Activated effector memory CD4-positive, alpha-beta T cell treated with anti-CD3 and anti-CD28 coated beads, Interleukin-2, amount 50 U/mL, for 16 hours (primary cell): Measurements from ENCODE around the gene EXOSC10.
A peak's percentile ranks its signal among the peaks of the same experiment; 100 is the strongest.

Experiments used
- DNase-seq: peaks from one replicate; pipeline ENCODE4 v3.0.0-alpha.2; 2020

EXOSC10 gene

GRCh38 chr1:11099310-11100148 lies at the start of gene EXOSC10:
Gene EXOSC10 (minus strand): TSS chr1:11099869. CDS start chr1:11099831, 38 bp downstream.
- DNase-seq: peak; percentile 99

GRCh38 chr1:11147197-11147770 lies 47.6 kb upstream of the EXOSC10 start:
- DNase-seq: no peak

GRCh38 chr1:11145741-11146140 lies 46.1 kb upstream of the EXOSC10 start:
- no peak for DNase-seq

- DNase-seq: no peak
Observed at GRCh38 chr1:11144570-11145256, 45.0 kb upstream of the EXOSC10 start.

GRCh38 chr1:11143907-11144306 lies 44.2 kb upstream of the EXOSC10 start:
- no peak for DNase-seq

- no peak for DNase-seq
Observed at GRCh38 chr1:11143401-11143800, 43.7 kb upstream of the EXOSC10 start.

GRCh38 chr1:11142618-11143391 lies 43.1 kb upstream of the EXOSC10 start:
- DNase-seq: no peak

- DNase-seq: no peak
Observed at GRCh38 chr1:11138952-11139351, 39.3 kb upstream of the EXOSC10 start.

- no peak for DNase-seq
Observed at GRCh38 chr1:11138029-11138428, 38.4 kb upstream of the EXOSC10 start.

- DNase-seq: no peak
Observed at GRCh38 chr1:11134898-11135266, 35.2 kb upstream of the EXOSC10 start.

GRCh38 chr1:11134251-11134897 lies 34.7 kb upstream of the EXOSC10 start:
- DNase-seq: no peak

- DNase-seq: no peak
Observed at GRCh38 chr1:11132563-11133293, 33.1 kb upstream of the EXOSC10 start.

GRCh38 chr1:11131816-11132215 lies 32.1 kb upstream of the EXOSC10 start:
- no peak for DNase-seq

- no peak for DNase-seq
Observed at GRCh38 chr1:11130406-11130805, 30.7 kb upstream of the EXOSC10 start.

GRCh38 chr1:11129649-11130390 lies 30.2 kb upstream of the EXOSC10 start:
- DNase-seq: no peak

- DNase-seq: no peak
Observed at GRCh38 chr1:11126569-11126968, 26.9 kb upstream of the EXOSC10 start.

- DNase-seq: no peak
Observed at GRCh38 chr1:11125931-11126330, 26.3 kb upstream of the EXOSC10 start.

GRCh38 chr1:11124965-11125364 lies 25.3 kb upstream of the EXOSC10 start:
- DNase-seq: no peak

GRCh38 chr1:11116318-11116717 lies 16.6 kb upstream of the EXOSC10 start:
- DNase-seq: peak; percentile 37

GRCh38 chr1:11114966-11115365 lies 15.3 kb upstream of the EXOSC10 start:
- no peak for DNase-seq
